NB4 (cell line): Measurements from ENCODE around the gene TTC21B.
"Not testable (repeated sequence)": the region's sequence is repeated elsewhere in the genome, so short reads cannot be mapped to it uniquely, and the experiment has no call there.

Source experiments
- POLR2A ChIP-seq: IDR thresholded peaks from 2 replicates; pipeline ENCODE4 v1.6.1; 2011; ENCODE audit warnings: mild to moderate bottlenecking; ENCODE audit not compliant: insufficient read length; ENCODE audit errors: extremely low read depth
- TF ChIP-seq, protein P1 (sequence below): IDR thresholded peaks from one replicate; pipeline ENCODE4 v1.5.1; 2012; ENCODE audit warnings: low read depth, low read length
- TF ChIP-seq, protein P2 (sequence below): IDR thresholded peaks from 2 replicates; pipeline ENCODE4 v1.6.1; 2011; ENCODE audit warnings: low read depth, low read length

DNA sequence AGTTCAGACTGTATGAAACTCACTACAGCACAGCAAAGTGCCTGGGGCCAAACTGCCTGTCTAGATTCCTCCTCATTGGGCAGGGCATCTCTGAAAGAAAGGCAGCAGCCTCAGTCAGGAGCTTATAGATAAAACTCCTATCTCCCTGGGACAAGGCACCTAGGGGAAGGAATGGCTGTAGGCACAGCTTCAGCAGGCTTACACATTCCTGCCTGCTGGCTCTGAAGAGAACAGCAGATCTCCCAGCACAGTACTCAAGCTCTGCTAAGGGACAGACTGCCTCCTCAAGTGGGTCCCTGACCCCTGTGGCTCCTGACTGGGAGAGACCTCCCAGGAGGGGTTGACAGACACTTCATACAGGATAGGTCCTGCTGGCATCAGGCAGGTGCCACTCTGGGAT, 18.6 kb upstream of the TTC21B start:
- TF ChIP-seq, protein P1, sequence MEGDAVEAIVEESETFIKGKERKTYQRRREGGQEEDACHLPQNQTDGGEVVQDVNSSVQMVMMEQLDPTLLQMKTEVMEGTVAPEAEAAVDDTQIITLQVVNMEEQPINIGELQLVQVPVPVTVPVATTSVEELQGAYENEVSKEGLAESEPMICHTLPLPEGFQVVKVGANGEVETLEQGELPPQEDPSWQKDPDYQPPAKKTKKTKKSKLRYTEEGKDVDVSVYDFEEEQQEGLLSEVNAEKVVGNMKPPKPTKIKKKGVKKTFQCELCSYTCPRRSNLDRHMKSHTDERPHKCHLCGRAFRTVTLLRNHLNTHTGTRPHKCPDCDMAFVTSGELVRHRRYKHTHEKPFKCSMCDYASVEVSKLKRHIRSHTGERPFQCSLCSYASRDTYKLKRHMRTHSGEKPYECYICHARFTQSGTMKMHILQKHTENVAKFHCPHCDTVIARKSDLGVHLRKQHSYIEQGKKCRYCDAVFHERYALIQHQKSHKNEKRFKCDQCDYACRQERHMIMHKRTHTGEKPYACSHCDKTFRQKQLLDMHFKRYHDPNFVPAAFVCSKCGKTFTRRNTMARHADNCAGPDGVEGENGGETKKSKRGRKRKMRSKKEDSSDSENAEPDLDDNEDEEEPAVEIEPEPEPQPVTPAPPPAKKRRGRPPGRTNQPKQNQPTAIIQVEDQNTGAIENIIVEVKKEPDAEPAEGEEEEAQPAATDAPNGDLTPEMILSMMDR = not testable (repeated sequence)
- not testable (repeated sequence) for TF ChIP-seq POLR2A
- TF ChIP-seq, protein P2, sequence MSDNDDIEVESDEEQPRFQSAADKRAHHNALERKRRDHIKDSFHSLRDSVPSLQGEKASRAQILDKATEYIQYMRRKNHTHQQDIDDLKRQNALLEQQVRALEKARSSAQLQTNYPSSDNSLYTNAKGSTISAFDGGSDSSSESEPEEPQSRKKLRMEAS = not testable (repeated sequence)
